SU-DHL-6 (cell line): ENCODE measurements around the gene YJU2.
"Not testable (repeated sequence)": the region's sequence is repeated elsewhere in the genome, so short reads cannot be mapped to it uniquely, and the experiment has no call there.

ENCODE experiments used
- H2AFZ ChIP-seq: fragments of 200-600 bp; sonication (generic); 2 replicates; pipeline ENCODE4 v1.6.1; 2014; ENCODE audit warnings: low read depth, mild to moderate bottlenecking, moderate library complexity, mixed read lengths, antibody characterized with exemption, low read length; ENCODE audit not compliant: severe bottlenecking
- H3F3A ChIP-seq: fragments of 200-600 bp; shearing (Covaris generic); 2 replicates; pipeline ENCODE4 v1.6.0; 2016; ENCODE audit warnings: antibody characterized with exemption, mild to moderate bottlenecking; ENCODE audit not compliant: insufficient read depth
- H3K27ac ChIP-seq: fragments of 200-600 bp; sonication (generic); 2 replicates; pipeline ENCODE4 v1.5.1; 2016; ENCODE audit warnings: low read depth, mild to moderate bottlenecking, low read length, moderate library complexity, mixed read lengths
- H3K27me3 ChIP-seq: fragments of 200-600 bp; sonication (generic), shearing (Covaris generic); 2 replicates; pipeline ENCODE4 v1.6.0; 2014; ENCODE audit warnings: mild to moderate bottlenecking, low read length
- H3K36me3 ChIP-seq: fragments of 200-600 bp; sonication (generic); 2 replicates; pipeline ENCODE4 v1.6.1; 2014; ENCODE audit warnings: mild to moderate bottlenecking, low read length, mixed read lengths
- H3K4me2 ChIP-seq: fragments of 300-600, 200-600 bp; shearing (Covaris generic), sonication (generic); 2 replicates; pipeline ENCODE4 v1.6.0; 2014; ENCODE audit warnings: low read length, low read depth, mild to moderate bottlenecking; ENCODE audit not compliant: poor library complexity, severe bottlenecking
- H3K4me3 ChIP-seq: fragments of 200-600 bp; sonication (generic); 2 replicates; pipeline ENCODE4 v1.5.1; 2014; ENCODE audit warnings: antibody characterized with exemption, low read length, mild to moderate bottlenecking, mixed read lengths; ENCODE audit not compliant: insufficient read depth, poor library complexity, severe bottlenecking
- H3K79me2 ChIP-seq: fragments of 200-600 bp; sonication (generic); 2 replicates; pipeline ENCODE4 v1.6.1; 2014; ENCODE audit warnings: mild to moderate bottlenecking, low read length, moderate library complexity; ENCODE audit not compliant: insufficient read depth
- H3K9ac ChIP-seq: fragments of 200-600 bp; sonication (generic); 2 replicates; pipeline ENCODE4 v1.7.0; 2014; ENCODE audit warnings: mild to moderate bottlenecking, low read length
- H3K9me2 ChIP-seq: fragments of 200-600 bp; sonication (generic); replicated peaks from 2 replicates; pipeline ENCODE4 v1.6.1; 2014; ENCODE audit warnings: low read length; ENCODE audit not compliant: insufficient read depth
- H3K9me3 ChIP-seq: fragments of 200-600 bp; sonication (generic); 2 replicates; pipeline ENCODE4 v1.6.1; 2014; ENCODE audit warnings: low read length, mixed read lengths; ENCODE audit not compliant: insufficient read depth
- H4K20me1 ChIP-seq: fragments of 200-600 bp; sonication (generic); 2 replicates; pipeline ENCODE4 v1.6.1; 2014; ENCODE audit warnings: low read depth, mild to moderate bottlenecking, antibody characterized with exemption, low read length, moderate library complexity, mixed read lengths
- CTCF ChIP-seq: fragments of 200-600 bp; sonication (generic); IDR thresholded peaks from one replicate; pipeline ENCODE4 v1.5.1; 2017; ENCODE audit warnings: antibody characterized with exemption, mild to moderate bottlenecking, low read length, moderate library complexity; ENCODE audit not compliant: insufficient read depth, poor library complexity, severe bottlenecking
- EZH2phosphoT487 ChIP-seq: fragments of 200-600 bp; sonication (generic), shearing (Covaris generic); conservative IDR thresholded peaks from 2 replicates; pipeline ENCODE4 v1.6.1; 2018; ENCODE audit warnings: mild to moderate bottlenecking, antibody characterized with exemption, low read length, moderate library complexity, mixed read lengths

YJU2 gene

GRCh38 chr19:4229179-4229931, 17.5 kb upstream of the YJU2 start, which contains the start of gene EBI3:
Gene EBI3 (plus strand): TSS chr19:4229523. CDS start chr19:4229551, 28 bp downstream.
- Histone ChIP-seq H3K9me3 (no peaks in the 10 kb centered on the region), H3K79me2 (no peaks in the 10 kb centered on the region), H3K4me2 (no peak within 1 kb of the TSS), H3K9me2 (no peaks in the 10 kb centered on the region), H3K9ac (no peak within 1 kb of the TSS), H3K27me3 (no peaks in the 10 kb centered on the region), H3F3A (no peaks in the 10 kb centered on the region), H4K20me1 (no peaks in the 10 kb centered on the region), H3K36me3 (no peaks in the 10 kb centered on the region), H3K27ac (no peak within 1 kb of the TSS), H2AFZ (no peak within 1 kb of the TSS), H3K4me3 (no peak within 1 kb of the TSS)
- TF ChIP-seq CTCF: no peak
- TF ChIP-seq EZH2phosphoT487: no peak

- H3K9me2 ChIP-seq, H3K4me3 ChIP-seq, H3K27me3 ChIP-seq, H3K79me2 ChIP-seq, H3K27ac ChIP-seq, H2AFZ ChIP-seq, H3K36me3 ChIP-seq, H3K9ac ChIP-seq, H3K4me2 ChIP-seq, H3F3A ChIP-seq, H4K20me1 ChIP-seq, H3K9me3 ChIP-seq: not testable (repeated sequence)
These were observed 16.6 kb upstream of the YJU2 start for GRCh38 chr19:4230237-4230636.

GRCh38 chr19:4231521-4231920, 15.4 kb upstream of the YJU2 start:
- not testable (repeated sequence) for H3K27me3 ChIP-seq, H3K9ac ChIP-seq, H3K9me3 ChIP-seq, H4K20me1 ChIP-seq, H3K79me2 ChIP-seq, H3K36me3 ChIP-seq, H2AFZ ChIP-seq, H3K9me2 ChIP-seq, H3K27ac ChIP-seq, H3F3A ChIP-seq, H3K4me2 ChIP-seq, H3K4me3 ChIP-seq

GRCh38 chr19:4232139-4232538, 14.7 kb upstream of the YJU2 start:
- H3K36me3 ChIP-seq, H3F3A ChIP-seq, H3K79me2 ChIP-seq, H3K9me3 ChIP-seq, H3K27ac ChIP-seq, H3K9me2 ChIP-seq, H3K4me3 ChIP-seq, H3K9ac ChIP-seq, H4K20me1 ChIP-seq, H3K27me3 ChIP-seq, H2AFZ ChIP-seq, H3K4me2 ChIP-seq: not testable (repeated sequence)

- H3K4me3 ChIP-seq: no peak overlapping the region
These were observed 14.1 kb upstream of the YJU2 start for GRCh38 chr19:4232614-4233281.

More at GRCh38 chr19:4232614-4233281, 14.1 kb upstream of the YJU2 start:
- Histone ChIP-seq H3K9me2 (no peaks in the 10 kb centered on the region), H3K4me2 (no peak overlapping the region), H3K27ac (no peak overlapping the region), H4K20me1 (no peaks in the 10 kb centered on the region), H3K36me3 (no peaks in the 10 kb centered on the region), H3K27me3 (no peaks in the 10 kb centered on the region), H3K79me2 (no peaks in the 10 kb centered on the region), H3K9ac (no peak overlapping the region), H2AFZ (no peak overlapping the region), H3K9me3 (no peaks in the 10 kb centered on the region), H3F3A (no peaks in the 10 kb centered on the region)
- TF ChIP-seq EZH2phosphoT487 (no peak), CTCF (no peak)
